Measurements from ENCODE around the gene DOCK6.

DOCK6 gene

DNA sequence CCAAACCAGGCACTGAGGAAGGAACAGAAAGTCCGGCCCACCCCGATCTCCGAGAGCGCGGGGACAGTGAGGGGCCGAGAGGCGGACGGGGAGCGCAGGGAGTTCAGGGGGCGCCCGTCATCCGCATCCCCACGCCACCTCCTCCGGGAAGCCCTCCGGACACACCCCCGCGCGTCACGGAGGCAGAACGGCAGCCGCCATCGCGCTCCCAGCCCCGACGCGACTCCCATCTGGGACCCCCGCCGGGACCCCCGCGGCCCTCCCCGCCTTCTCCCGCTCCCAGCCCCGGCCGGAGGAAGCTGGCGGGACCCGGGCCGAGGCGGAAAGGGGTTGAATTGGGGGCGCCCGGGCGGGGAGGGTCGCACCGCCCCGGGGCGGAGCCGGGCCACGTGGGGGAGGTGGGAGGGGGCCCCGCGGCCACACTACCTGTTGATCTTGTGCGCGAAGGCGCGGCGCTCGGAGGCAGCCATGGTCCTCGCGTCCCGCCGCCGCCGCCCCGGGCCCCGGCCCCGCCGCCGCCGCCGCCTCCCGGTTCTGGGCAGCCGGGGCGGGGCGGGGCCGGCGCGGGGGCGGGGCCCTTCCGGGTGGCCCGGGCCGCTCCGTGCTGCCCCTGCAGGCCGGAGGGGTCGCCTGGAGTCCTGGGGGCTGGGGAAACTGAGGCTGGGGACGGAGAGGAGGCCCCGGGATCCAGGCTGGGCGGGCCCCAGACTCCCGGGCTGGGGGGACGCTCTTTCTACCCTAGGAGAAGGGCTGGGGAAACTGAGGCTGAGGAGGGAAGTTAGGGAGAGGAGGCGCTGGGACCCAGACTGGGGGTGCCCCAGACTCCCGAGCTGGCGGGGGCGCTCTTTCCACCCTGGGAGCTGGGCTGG, at the start of gene DOCK6:
DOCK6 (minus strand) TSS at position 554 of the 869 bp plus-strand sequence; CDS start at position 470, 84 bp downstream.
- H3K27ac ChIP-seq: peak within 1 kb of the TSS; percentile 64
- TF ChIP-seq ZFX (IDR thresholded peaks at IDR 0.05; ENCODE audit: borderline replicate concordance): no peak
- TF ChIP-seq, protein P1, sequence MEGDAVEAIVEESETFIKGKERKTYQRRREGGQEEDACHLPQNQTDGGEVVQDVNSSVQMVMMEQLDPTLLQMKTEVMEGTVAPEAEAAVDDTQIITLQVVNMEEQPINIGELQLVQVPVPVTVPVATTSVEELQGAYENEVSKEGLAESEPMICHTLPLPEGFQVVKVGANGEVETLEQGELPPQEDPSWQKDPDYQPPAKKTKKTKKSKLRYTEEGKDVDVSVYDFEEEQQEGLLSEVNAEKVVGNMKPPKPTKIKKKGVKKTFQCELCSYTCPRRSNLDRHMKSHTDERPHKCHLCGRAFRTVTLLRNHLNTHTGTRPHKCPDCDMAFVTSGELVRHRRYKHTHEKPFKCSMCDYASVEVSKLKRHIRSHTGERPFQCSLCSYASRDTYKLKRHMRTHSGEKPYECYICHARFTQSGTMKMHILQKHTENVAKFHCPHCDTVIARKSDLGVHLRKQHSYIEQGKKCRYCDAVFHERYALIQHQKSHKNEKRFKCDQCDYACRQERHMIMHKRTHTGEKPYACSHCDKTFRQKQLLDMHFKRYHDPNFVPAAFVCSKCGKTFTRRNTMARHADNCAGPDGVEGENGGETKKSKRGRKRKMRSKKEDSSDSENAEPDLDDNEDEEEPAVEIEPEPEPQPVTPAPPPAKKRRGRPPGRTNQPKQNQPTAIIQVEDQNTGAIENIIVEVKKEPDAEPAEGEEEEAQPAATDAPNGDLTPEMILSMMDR (IDR thresholded peaks at IDR 0.05): peak; percentile 78

GRCh38 chr19:11306337-11306736, 44.0 kb upstream of the DOCK6 start:
- TF ChIP-seq, protein P1 (IDR thresholded peaks at IDR 0.05): no peak
- TF ChIP-seq ZFX (IDR thresholded peaks at IDR 0.05; ENCODE audit: borderline replicate concordance): no peak
- H3K27ac ChIP-seq: no peak overlapping the region

GRCh38 chr19:11304936-11305335, 42.6 kb upstream of the DOCK6 start:
- no peak overlapping the region for H3K27ac ChIP-seq
- TF ChIP-seq, protein P1 (IDR thresholded peaks at IDR 0.05): no peak
- no peak for TF ChIP-seq ZFX (IDR thresholded peaks at IDR 0.05; ENCODE audit: borderline replicate concordance)

GRCh38 chr19:11300811-11301120, 38.4 kb upstream of the DOCK6 start:
- TF ChIP-seq, protein P1 (IDR thresholded peaks at IDR 0.05): no peak
- no peak for TF ChIP-seq ZFX (IDR thresholded peaks at IDR 0.05; ENCODE audit: borderline replicate concordance)
- H3K27ac ChIP-seq: no peak overlapping the region

DNA sequence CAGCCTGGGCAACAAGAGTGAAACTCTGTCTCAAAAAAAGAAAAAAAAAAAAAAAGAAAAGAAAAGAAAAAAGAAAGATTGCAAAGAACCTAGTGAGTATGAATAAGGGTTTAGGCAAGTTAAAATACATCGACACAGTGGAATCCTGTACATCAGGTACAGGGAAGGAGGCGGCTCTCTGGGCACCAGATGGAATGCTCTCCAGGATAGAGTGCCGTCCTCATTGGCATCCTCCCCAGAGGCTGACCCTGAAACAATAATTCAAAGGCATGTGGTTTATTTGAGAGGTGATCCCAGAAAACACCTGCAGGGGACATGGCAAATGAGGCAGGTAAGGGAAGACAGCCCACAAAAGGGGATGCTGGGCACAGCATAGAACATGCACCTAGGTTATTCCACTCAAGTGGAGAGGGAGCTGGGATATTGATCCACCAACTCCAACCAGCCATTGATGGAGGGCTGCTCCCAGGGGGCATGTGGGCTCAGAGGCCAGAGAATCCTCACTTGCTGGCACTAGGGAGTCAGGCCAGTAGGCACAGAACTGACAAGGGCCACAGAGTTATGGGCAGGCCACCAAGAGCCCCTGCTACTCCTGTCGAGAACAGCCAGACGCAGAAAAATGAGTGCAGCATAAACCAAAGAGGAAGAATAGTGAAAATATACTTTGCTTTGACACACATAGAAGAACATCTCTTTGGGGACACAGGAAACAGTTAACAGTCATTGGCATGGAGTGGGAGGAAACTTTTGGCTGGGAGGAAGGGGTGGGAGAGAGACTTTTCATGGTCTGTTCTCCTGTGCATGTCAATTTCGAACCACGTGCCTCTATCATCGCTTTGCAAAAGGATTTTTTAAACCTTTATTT, 37.9 kb upstream of the DOCK6 start:
- TF ChIP-seq ZFX (IDR thresholded peaks at IDR 0.05; ENCODE audit: borderline replicate concordance): no peak
- TF ChIP-seq, protein P1 (IDR thresholded peaks at IDR 0.05): no peak

DNA sequence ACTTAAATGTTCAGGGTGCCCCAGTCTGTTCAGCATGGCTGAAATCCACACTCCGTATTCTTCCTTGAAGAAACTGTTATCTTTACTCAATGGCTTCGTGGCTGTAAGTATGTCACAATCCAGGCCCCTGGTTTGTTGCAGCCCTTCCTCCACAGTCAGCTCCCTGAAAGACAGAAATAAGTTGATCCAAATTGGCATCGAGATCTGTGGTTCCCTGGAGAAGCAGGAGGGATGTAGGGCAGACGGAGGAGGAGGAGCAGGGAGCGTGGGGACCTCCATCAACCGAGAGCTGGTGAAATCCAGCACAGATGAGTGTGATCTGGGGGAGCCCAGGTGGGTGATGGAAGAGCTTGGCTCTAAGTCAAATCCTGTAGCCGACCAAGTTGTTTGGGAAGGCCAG, 33.9 kb upstream of the DOCK6 start:
- TF ChIP-seq ZFX (IDR thresholded peaks at IDR 0.05; ENCODE audit: borderline replicate concordance): no peak
- H3K27ac ChIP-seq: no peak overlapping the region

More for the DNA sequence above, 37.9 kb upstream of the DOCK6 start:
- H3K27ac ChIP-seq: no peak overlapping the region

GRCh38 chr19:11295665-11296245, 33.4 kb upstream of the DOCK6 start, which contains the start of gene TSPAN16:
TSPAN16 (plus strand) TSS chr19:11296160; CDS start chr19:11296298, 138 bp downstream.
- TF ChIP-seq ZFX (IDR thresholded peaks at IDR 0.05; ENCODE audit: borderline replicate concordance): no peak
- no peak within 1 kb of the TSS for H3K27ac ChIP-seq

Measured in 22Rv1 (cell line).